ENCODE results near the gene IL17RE. TPM values are rescaled to one million over a fixed set of nuclear protein-coding genes. Genes with fewer than 3 reads are reported as not detected.

The IL17RE gene
- total and polyA plus RNA-seq, 2 of the 13 experiments (the other 11 are each of a cell fraction or from before 2014, with no cell fraction given) = 14.5 to 24.1 TPM

GRCh38 chr3:9862391-9863057 is 40.1 kb upstream of the IL17RE start (continued):
- TF ChIP-seq ZNF512B (CRISPR knock-in tag; IDR thresholded peaks at IDR 0.05; ENCODE audit: borderline replicate concordance) (no peak), ARID5B (CRISPR knock-in tag; IDR thresholded peaks at IDR 0.05) (peak; percentile 73; the same call in 1 of the 2 replicates), HMG20A (CRISPR knock-in tag; IDR thresholded peaks at IDR 0.05; ENCODE audit: borderline replicate concordance) (peak; percentile 35; the same call in 1 of the 2 replicates), SPEN (CRISPR knock-in tag; IDR thresholded peaks at IDR 0.05; ENCODE audit: low read depth) (peak; percentile 68), MLXIP (CRISPR knock-in tag; IDR thresholded peaks at IDR 0.05; ENCODE audit: borderline replicate concordance) (no peak), ZNF704 (CRISPR knock-in tag; IDR thresholded peaks at IDR 0.05; ENCODE audit: borderline replicate concordance) (no peak; the same call in 1 of the 2 replicates), ZNF510 (CRISPR knock-in tag; IDR thresholded peaks at IDR 0.05; ENCODE audit: low read depth) (0 out of 2 replicates have a peak, but pooled peaks have one; percentile 63), FOXJ3 (CRISPR knock-in tag; IDR thresholded peaks at IDR 0.05; ENCODE audit: borderline replicate concordance) (no peak), THAP7 (CRISPR knock-in tag; IDR thresholded peaks at IDR 0.05) (no peak), NCOA5 (CRISPR knock-in tag; IDR thresholded peaks at IDR 0.05) (no peak), ZNF225 (CRISPR knock-in tag; IDR thresholded peaks at IDR 0.05) (no peak), BCLAF1 (IDR thresholded peaks at IDR 0.05) (no peak), ZNF382 (CRISPR knock-in tag; IDR thresholded peaks at IDR 0.05; ENCODE audit: borderline replicate concordance) (no peak)

Data from HepG2 (cell line).